ENCODE measurements around the gene RHBDD3. TPM values are rescaled to one million over a fixed set of nuclear protein-coding genes. Genes with fewer than 3 reads are reported as not detected.

RHBDD3 gene
- total RNA-seq, result 24.5 and 29.8 TPM in 2 replicates

DNA sequence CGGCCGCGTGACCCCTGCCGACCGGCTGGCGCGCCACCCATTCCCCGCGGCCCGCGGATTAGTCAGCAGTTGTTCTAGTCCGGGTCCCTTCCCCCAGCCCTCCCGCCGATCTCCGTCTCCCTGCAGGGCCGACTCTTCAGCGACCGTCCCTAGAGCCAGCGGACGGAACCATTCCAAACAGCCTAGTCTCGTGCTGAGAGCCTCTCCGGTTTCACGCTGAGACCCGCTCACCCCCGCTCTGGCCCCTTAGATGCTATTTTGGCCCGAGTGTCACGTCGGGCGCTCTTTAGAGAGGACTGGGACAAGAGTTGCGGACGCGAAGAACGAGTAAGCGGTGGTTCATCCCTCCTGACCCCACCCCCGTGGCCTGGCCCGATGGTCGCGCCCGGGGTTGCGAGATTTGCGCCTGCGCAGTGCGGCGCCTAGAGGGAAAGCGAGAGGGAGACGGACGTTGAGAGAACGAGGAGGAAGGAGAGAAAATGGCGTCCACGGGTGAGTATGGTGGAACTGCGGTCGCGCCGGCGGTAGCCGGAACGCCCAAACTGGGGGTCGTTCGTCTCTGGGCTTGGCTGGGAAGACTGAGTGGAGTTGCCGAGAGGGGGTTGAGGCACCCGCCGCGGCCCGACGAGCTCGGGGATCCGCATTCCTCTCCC, at the start of gene RHBDD3, which contains the start of gene EWSR1:
Gene RHBDD3, minus strand, starts transcription at position 124 of the 653 bp plus-strand sequence. CDS start 2,355 bp downstream, outside the sequence.
Gene EWSR1, plus strand, starts transcription at position 411 of the 653 bp plus-strand sequence. Its CDS starts 69 bp downstream, at position 480.

GRCh38 chr22:29315286-29316140, 47.7 kb upstream of the RHBDD3 start, which contains the start of gene RASL10A:
Gene RASL10A, minus strand, starts transcription at chr22:29315697. Its CDS starts 451 bp downstream, at chr22:29315246.

GRCh38 chr22:29306175-29306834, 38.5 kb upstream of the RHBDD3 start, which contains the start of gene GAS2L1:
Gene GAS2L1, plus strand, starts transcription at chr22:29306650. Its CDS starts 1,456 bp downstream, at chr22:29308106.

Other genes starting within 250 kb of the RHBDD3 start
- gene C22orf31, start 206.2 kb downstream of the RHBDD3 start, total RNA-seq, result not detected in 2 replicates
- gene KREMEN1, start 194.9 kb downstream of the RHBDD3 start, total RNA-seq, result 16.2 and 30.4 TPM in 2 replicates
- gene EMID1, start 62.1 kb downstream of the RHBDD3 start, total RNA-seq, result 0.14 and 0.51 TPM in 2 replicates
- 195 and 260 TPM in 2 replicates for gene EWSR1, start 287 bp upstream of the RHBDD3 start, total RNA-seq
- gene GAS2L1, start 38.7 kb upstream of the RHBDD3 start, total RNA-seq, result 25.3 and 29.8 TPM in 2 replicates
- gene RASL10A, start 47.7 kb upstream of the RHBDD3 start, total RNA-seq, result not detected in 2 replicates
- 112 and 129 TPM in 2 replicates for gene AP1B1, start 120.6 kb upstream of the RHBDD3 start, total RNA-seq
- not detected in 2 replicates for gene RFPL1, start 170.6 kb upstream of the RHBDD3 start, total RNA-seq
- 3.6 and 3.7 TPM in 2 replicates for gene NEFH, start 212.2 kb upstream of the RHBDD3 start, total RNA-seq

Data from airway epithelial cell (primary cell).